Endothelial cell of umbilical vein (primary cell): ENCODE data around the gene SLC38A10.

Source experiments
- CTCF ChIP-seq, 2 donors: IDR thresholded peaks; 1 replicate in 1 of 2; 2 replicates in 1 of 2; pipeline ENCODE4 v1.5.1; 2011; ENCODE audit warnings: low read length in 2 of 2, mild to moderate bottlenecking in 2 of 2, moderate library complexity in 2 of 2, control low read depth in 1 of 2, inconsistent platforms in 1 of 2, low read depth in 1 of 2; ENCODE audit not compliant: insufficient read depth in 1 of 2; ENCODE audit errors: extremely low read depth in 1 of 2
- EZH2 ChIP-seq: IDR thresholded peaks from 2 replicates; pipeline ENCODE4 v1.6.1; 2012; ENCODE audit warnings: borderline replicate concordance, low read depth, mild to moderate bottlenecking, moderate library complexity, low read length, inconsistent platforms; ENCODE audit not compliant: severe bottlenecking
- GATA2 ChIP-seq: IDR thresholded peaks from 2 replicates; pipeline ENCODE4 v1.7.0; 2011; ENCODE audit warnings: low read depth, mild to moderate bottlenecking, moderate library complexity, mixed read lengths, low read length; ENCODE audit not compliant: insufficient read length, insufficient read depth
- JUN ChIP-seq: IDR thresholded peaks from 2 replicates; pipeline ENCODE4 v1.6.1; 2011; ENCODE audit warnings: borderline replicate concordance, low read depth; ENCODE audit not compliant: insufficient read length, insufficient read depth
- MAX ChIP-seq: IDR thresholded peaks from 2 replicates; pipeline ENCODE4 v1.6.1; 2011; ENCODE audit not compliant: insufficient read depth, insufficient read length
- POLR2A ChIP-seq: IDR thresholded peaks from 2 replicates; pipeline ENCODE4 v1.6.1; 2012; ENCODE audit warnings: low read depth, mild to moderate bottlenecking, control low read depth, low read length
- POLR2AphosphoS5 ChIP-seq: IDR thresholded peaks from 2 replicates; pipeline ENCODE4 v1.6.1; 2012; ENCODE audit warnings: low read depth, mild to moderate bottlenecking, control low read depth, low read length, moderate library complexity; ENCODE audit not compliant: insufficient read depth

GRCh38 chr17:81240761-81241160 lies 54.3 kb downstream of the SLC38A10 start:
- TF ChIP-seq JUN: no peak
- TF ChIP-seq CTCF (IDR thresholded peaks at IDR 0.05; ENCODE audit: extremely low read depth in 1 of 2, insufficient read depth in 1 of 2, low read depth in 1 of 2, low read length in 2 of 2): no peak
- no peak for TF ChIP-seq EZH2
- no peak for TF ChIP-seq POLR2AphosphoS5
- TF ChIP-seq MAX: no peak
- no peak for TF ChIP-seq GATA2
- TF ChIP-seq POLR2A: no peak
